CD14-positive monocyte (primary cell): ENCODE results near the gene GREB1L. TPM values are rescaled to one million over a fixed set of nuclear protein-coding genes. Genes with fewer than 3 reads are reported as not detected.

Experiments used
- DNase-seq, 3 donors: peaks; one replicate each; pipeline ENCODE4 v3.0.0-alpha.2; 2011 to 2022
- H2AFZ ChIP-seq: 2 replicates; pipeline ENCODE4 v1.6.0; 2012; ENCODE audit warnings: mild to moderate bottlenecking, low read depth, low read length, inconsistent platforms; ENCODE audit not compliant: insufficient read depth, poor library complexity, severe bottlenecking
- H3K27ac ChIP-seq, 2 donors: 1 replicate in 1 of 2; 2 replicates in 1 of 2; pipeline ENCODE4 v1.5.1; 2012 to 2013; ENCODE audit warnings: low read length in 2 of 2, control low read depth in 1 of 2, inconsistent platforms in 1 of 2, low read depth in 1 of 2, mild to moderate bottlenecking in 1 of 2
- H3K27me3 ChIP-seq, 2 donors: one replicate each; pipeline versions ENCODE4 v1.6.0 to v1.6.1; 2011 to 2013; ENCODE audit warnings: low read length in 2 of 2; ENCODE audit not compliant: control insufficient read depth in 2 of 2, insufficient read depth in 2 of 2
- H3K36me3 ChIP-seq, 2 donors: replicated peaks in 1 of 2; 1 replicate in 1 of 2; 2 replicates in 1 of 2; pipeline versions ENCODE4 v1.5.1 to v1.6.1; 2012 to 2013; ENCODE audit warnings: low read length in 2 of 2, control low read depth in 1 of 2, inconsistent platforms in 1 of 2, mild to moderate bottlenecking in 1 of 2; ENCODE audit not compliant: insufficient read depth in 2 of 2, control insufficient read depth in 1 of 2
- H3K4me1 ChIP-seq, 2 donors: 1 replicate in 1 of 2; 2 replicates in 1 of 2; pipeline versions ENCODE4 v1.5.1 to v1.6.1; 2012 to 2013; ENCODE audit warnings: low read length in 2 of 2, control low read depth in 1 of 2, inconsistent platforms in 1 of 2, mild to moderate bottlenecking in 1 of 2, moderate library complexity in 1 of 2; ENCODE audit not compliant: insufficient read depth in 2 of 2, control insufficient read depth in 1 of 2
- H3K4me2 ChIP-seq: replicated peaks from 2 replicates; pipeline ENCODE3; 2012; ENCODE audit warnings: low read length, moderate library complexity, mild to moderate bottlenecking; ENCODE audit not compliant: poor library complexity, severe bottlenecking; ENCODE audit errors: extremely low read depth
- H3K4me3 ChIP-seq, 3 experiments: fragments of 200-600 bp in 1 of 3; sonication (generic) in 1 of 3; replicated peaks in 1 of 3; 1 replicate in 2 of 3; 2 replicates in 1 of 3; pipeline ENCODE4 v1.5.1; 2011 to 2013; ENCODE audit warnings: low read length in 3 of 3, mild to moderate bottlenecking in 3 of 3, control low read depth in 2 of 3, low read depth in 2 of 3, inconsistent platforms in 1 of 3, moderate library complexity in 1 of 3
- H3K79me2 ChIP-seq: 2 replicates; pipeline ENCODE4 v1.6.0; 2012; ENCODE audit warnings: mild to moderate bottlenecking, control low read depth, inconsistent platforms, low read length, moderate library complexity; ENCODE audit not compliant: insufficient read depth
- H3K9ac ChIP-seq: 2 replicates; pipeline ENCODE4 v1.6.0; 2017; ENCODE audit warnings: low read length, mild to moderate bottlenecking; ENCODE audit not compliant: insufficient read depth, poor library complexity, severe bottlenecking
- H3K9me3 ChIP-seq, 2 donors: replicated peaks in 1 of 2; 1 replicate in 1 of 2; 2 replicates in 1 of 2; pipeline versions ENCODE4 v1.5.1 to v1.6.1; 2012 to 2013; ENCODE audit warnings: low read length in 2 of 2, control low read depth in 1 of 2; ENCODE audit not compliant: control insufficient read depth in 1 of 2, insufficient read depth in 1 of 2
- H4K20me1 ChIP-seq: 2 replicates; pipeline ENCODE4 v1.6.0; 2012; ENCODE audit warnings: mild to moderate bottlenecking, low read length, control low read depth, moderate library complexity; ENCODE audit not compliant: insufficient read depth
- H3K27ac Mint-ChIP-seq, 7 donors: one replicate each; pipeline ENCODE4 v1.8.0; 2020; ENCODE audit warnings: mild to moderate bottlenecking in 7 of 7, mixed read lengths in 7 of 7, moderate library complexity in 6 of 7, inconsistent platforms in 2 of 7
- H3K27me3 Mint-ChIP-seq, 3 donors: one replicate each; pipeline ENCODE4 v1.8.0; 2021 to 2022; ENCODE audit warnings: low read depth in 3 of 3, mild to moderate bottlenecking in 3 of 3, mixed read lengths in 3 of 3, moderate library complexity in 3 of 3, inconsistent platforms in 1 of 3
- H3K36me3 Mint-ChIP-seq, 2 donors: one replicate each; pipeline ENCODE4 v1.8.0; 2020; ENCODE audit warnings: mixed read lengths in 2 of 2, inconsistent platforms in 1 of 2, mild to moderate bottlenecking in 1 of 2
- H3K4me1 Mint-ChIP-seq: one replicate; pipeline ENCODE4 v1.8.0; 2020; ENCODE audit warnings: mild to moderate bottlenecking, mixed read lengths
- H3K4me3 Mint-ChIP-seq, 2 donors: one replicate each; pipeline ENCODE4 v1.8.0; 2020; ENCODE audit warnings: mild to moderate bottlenecking in 2 of 2, mixed read lengths in 2 of 2, moderate library complexity in 1 of 2
- H3K9me3 Mint-ChIP-seq, 7 donors: one replicate each; pipeline ENCODE4 v1.8.0; 2020 to 2022; ENCODE audit warnings: mixed read lengths in 7 of 7, mild to moderate bottlenecking in 6 of 7, moderate library complexity in 6 of 7, inconsistent platforms in 2 of 7
- intact Hi-C, 2 donors: fragments of 100-400 bp; cut with micrococcal nuclease; formaldehyde crosslinking; loops; one replicate each; pipeline versions ENCODE4 v1.15.0 to v1.15.1; 2023
- polyA plus RNA-seq, 3 donors: library from polyadenylated mRNA; depleted of rRNA in 1 of 3; unstranded in 2 of 3; stranded (reverse) in 1 of 3; fragments of 300-500 nt in 2 of 3; fragments of >200 nt in 1 of 3; fragmentation: Illumina TruSeq in 2 of 3; gene quantifications; 1 replicate in 2 of 3; 2 replicates in 1 of 3; pipeline ENCODE4 v1.2.3, GENCODE V29; 2012 to 2021
- small RNA-seq: library from RNA; depleted of rRNA; stranded (forward); fragments of <200 nt; gene quantifications from one replicate; pipeline ENCODE3, GENCODE V24; 2012; ENCODE audit warnings: low read depth; ENCODE audit not compliant: insufficient read length
- TF ChIP-seq, protein P1 (sequence below): fragments of 200-600 bp; IDR thresholded peaks from one replicate; pipeline ENCODE4 v1.8.0; 2022; ENCODE audit warnings: antibody characterized with exemption, mild to moderate bottlenecking

GREB1L gene
- polyA plus RNA-seq, 3 donors, result 0.02 to 0.03 TPM; not detected in 1

- Histone ChIP-seq H3K4me2 (no peak overlapping the region), H3K79me2 (no peaks in the 10 kb centered on the region), H3K4me1 (peaks cover 5 to 7% of the 10 kb centered on the region in 2 donors), H2AFZ (no peak overlapping the region), H3K36me3 (peaks cover 50 to 70% of the 10 kb centered on the region in 2 donors), H3K9me3 (no peaks in the 10 kb centered on the region), H3K9ac (no peak overlapping the region), H4K20me1 (no peaks in the 10 kb centered on the region), H3K27ac (no peak overlapping the region), H3K27me3 (no peaks in the 10 kb centered on the region), H3K4me3 (no peak overlapping the region)
- H3K27ac Mint-ChIP-seq, result no peak overlapping the region
- TF ChIP-seq, protein P1, sequence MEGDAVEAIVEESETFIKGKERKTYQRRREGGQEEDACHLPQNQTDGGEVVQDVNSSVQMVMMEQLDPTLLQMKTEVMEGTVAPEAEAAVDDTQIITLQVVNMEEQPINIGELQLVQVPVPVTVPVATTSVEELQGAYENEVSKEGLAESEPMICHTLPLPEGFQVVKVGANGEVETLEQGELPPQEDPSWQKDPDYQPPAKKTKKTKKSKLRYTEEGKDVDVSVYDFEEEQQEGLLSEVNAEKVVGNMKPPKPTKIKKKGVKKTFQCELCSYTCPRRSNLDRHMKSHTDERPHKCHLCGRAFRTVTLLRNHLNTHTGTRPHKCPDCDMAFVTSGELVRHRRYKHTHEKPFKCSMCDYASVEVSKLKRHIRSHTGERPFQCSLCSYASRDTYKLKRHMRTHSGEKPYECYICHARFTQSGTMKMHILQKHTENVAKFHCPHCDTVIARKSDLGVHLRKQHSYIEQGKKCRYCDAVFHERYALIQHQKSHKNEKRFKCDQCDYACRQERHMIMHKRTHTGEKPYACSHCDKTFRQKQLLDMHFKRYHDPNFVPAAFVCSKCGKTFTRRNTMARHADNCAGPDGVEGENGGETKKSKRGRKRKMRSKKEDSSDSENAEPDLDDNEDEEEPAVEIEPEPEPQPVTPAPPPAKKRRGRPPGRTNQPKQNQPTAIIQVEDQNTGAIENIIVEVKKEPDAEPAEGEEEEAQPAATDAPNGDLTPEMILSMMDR, result no peak
- peaks cover 15% of the 10 kb centered on the region for H3K4me1 Mint-ChIP-seq
- H3K27me3 Mint-ChIP-seq, result no peaks in the 10 kb centered on the region
- intact Hi-C loops, result no loop called here
- peaks cover 38 to 61% of the 10 kb centered on the region in 2 donors for H3K36me3 Mint-ChIP-seq
- no peaks in the 10 kb centered on the region for H3K9me3 Mint-ChIP-seq
- H3K4me3 Mint-ChIP-seq, result no peak overlapping the region
- no peak for DNase-seq
Measured at GRCh38 chr18:21559195-21559594, 317.2 kb downstream of the GREB1L start.

GRCh38 chr18:21571772-21572171 is 329.7 kb downstream of the GREB1L start:
- Histone ChIP-seq H3K27me3 (no peaks in the 10 kb centered on the region), H3K27ac (no peak overlapping the region), H3K9me3 (no peaks in the 10 kb centered on the region), H2AFZ (no peak overlapping the region), H4K20me1 (no peaks in the 10 kb centered on the region), H3K9ac (no peak overlapping the region), H3K79me2 (no peaks in the 10 kb centered on the region), H3K4me3 (no peak overlapping the region), H3K4me2 (no peak overlapping the region), H3K4me1 (no peaks in the 10 kb centered on the region), H3K36me3 (peaks cover 62 to 99% of the 10 kb centered on the region in 2 donors)
- intact Hi-C loops, result no loop called here
- Mint-ChIP-seq H3K9me3 (no peaks in the 10 kb centered on the region), H3K4me1 (no peaks in the 10 kb centered on the region), H3K27ac (peak overlapping the region in 1 of 7 donors; percentile 7), H3K36me3 (peaks cover 76 to 88% of the 10 kb centered on the region in 2 donors), H3K4me3 (no peak overlapping the region), H3K27me3 (no peaks in the 10 kb centered on the region)
- DNase-seq, result no peak
- TF ChIP-seq, protein P1, result no peak

Small RNA genes within 50 kb of the gene (small RNA-seq; reads per million reads assigned to genes)
- gene RF00603, result not detected

Other genes starting within 250 kb of the GREB1L start
- 10 to 100 TPM; 10.2 to 35.3 (median 20.3) TPM for gene ROCK1, start 130.4 kb upstream of the GREB1L start, polyA plus RNA-seq